Measurements from ENCODE around the gene ARL2BP.

Gene ARL2BP

GRCh38 chr16:57283959-57284208 is 38.8 kb downstream of the ARL2BP start:
- DNase-seq (ENCODE audit: low spot score), result no peak
- peak overlapping the region in 1 of 2 donors; percentile 23 for H3K27ac ChIP-seq
- TF ChIP-seq, protein P1, sequence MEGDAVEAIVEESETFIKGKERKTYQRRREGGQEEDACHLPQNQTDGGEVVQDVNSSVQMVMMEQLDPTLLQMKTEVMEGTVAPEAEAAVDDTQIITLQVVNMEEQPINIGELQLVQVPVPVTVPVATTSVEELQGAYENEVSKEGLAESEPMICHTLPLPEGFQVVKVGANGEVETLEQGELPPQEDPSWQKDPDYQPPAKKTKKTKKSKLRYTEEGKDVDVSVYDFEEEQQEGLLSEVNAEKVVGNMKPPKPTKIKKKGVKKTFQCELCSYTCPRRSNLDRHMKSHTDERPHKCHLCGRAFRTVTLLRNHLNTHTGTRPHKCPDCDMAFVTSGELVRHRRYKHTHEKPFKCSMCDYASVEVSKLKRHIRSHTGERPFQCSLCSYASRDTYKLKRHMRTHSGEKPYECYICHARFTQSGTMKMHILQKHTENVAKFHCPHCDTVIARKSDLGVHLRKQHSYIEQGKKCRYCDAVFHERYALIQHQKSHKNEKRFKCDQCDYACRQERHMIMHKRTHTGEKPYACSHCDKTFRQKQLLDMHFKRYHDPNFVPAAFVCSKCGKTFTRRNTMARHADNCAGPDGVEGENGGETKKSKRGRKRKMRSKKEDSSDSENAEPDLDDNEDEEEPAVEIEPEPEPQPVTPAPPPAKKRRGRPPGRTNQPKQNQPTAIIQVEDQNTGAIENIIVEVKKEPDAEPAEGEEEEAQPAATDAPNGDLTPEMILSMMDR (IDR thresholded peaks at IDR 0.05), result no peak
- peak overlapping the region; percentile 82 for H3K4me3 ChIP-seq

DNA sequence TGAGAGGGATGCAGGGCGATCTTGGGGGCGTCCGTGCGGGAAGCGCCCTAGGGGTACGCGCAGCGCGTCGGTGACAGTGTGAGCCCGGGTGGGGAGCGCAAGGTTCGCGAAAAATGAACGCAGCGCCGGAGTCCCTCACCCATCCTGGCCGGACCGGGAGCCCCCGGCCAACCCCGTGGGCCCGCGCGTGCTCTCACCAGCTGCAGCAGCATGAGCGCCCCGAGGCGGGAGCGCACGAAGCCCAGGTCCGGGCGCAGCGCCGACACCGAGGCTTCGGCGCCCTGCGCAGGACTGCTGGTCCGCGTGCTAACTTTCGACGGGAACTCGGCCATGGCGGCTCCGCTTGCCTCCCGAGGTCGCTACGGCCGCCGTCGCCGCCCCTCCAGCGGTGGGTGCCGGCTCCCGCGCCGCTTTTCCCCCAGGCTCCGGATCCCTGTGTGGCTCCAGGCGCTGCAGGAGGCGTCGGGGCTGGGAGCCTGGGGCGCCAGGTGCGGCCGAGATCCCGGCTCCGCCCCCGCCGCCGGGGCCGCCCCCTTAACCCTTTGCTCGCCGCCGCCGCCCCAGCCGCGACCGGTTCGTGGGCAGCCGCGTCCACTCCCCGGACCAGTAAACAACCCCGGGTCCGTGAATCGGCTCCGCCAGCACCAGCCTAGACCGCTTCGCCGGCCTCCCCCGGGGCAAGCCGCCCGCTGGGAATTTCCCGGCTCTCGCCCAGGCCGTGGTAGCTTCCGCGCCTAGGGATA is 39.3 kb downstream of the ARL2BP start, which contains the start of gene PLLP:
Gene PLLP, minus strand, starts transcription at position 464 of the 743 bp plus-strand sequence. Its CDS starts 132 bp downstream, at position 332.
- peak within 1 kb of the TSS; percentile 82 for H3K4me3 ChIP-seq
- DNase-seq (ENCODE audit: low spot score), result peak; percentile 68
- TF ChIP-seq, protein P1 (IDR thresholded peaks at IDR 0.05), result no peak
- peak within 1 kb of the TSS; percentile 6 to 23 for H3K27ac ChIP-seq

DNA sequence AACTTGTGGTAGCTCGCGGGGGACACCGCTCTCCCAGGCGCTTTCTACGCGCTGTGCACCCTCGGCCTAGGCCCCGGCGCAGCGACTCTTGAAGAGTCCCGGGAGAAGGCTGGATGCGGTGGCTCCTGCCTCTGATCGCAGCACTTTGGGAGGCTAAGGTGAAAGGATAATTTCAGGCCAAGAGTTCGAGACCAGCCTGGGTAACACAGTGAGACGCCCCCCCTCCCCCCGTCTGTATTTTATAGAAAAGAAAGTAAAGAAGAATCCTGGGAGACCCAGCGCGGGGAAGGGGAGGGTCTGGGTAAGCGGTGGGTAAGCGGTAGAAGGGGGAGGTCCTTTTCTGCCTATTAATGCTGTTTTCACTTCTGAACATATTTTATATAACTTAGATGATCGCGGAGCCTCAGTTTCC is 39.9 kb downstream of the ARL2BP start:
- TF ChIP-seq, protein P1 (IDR thresholded peaks at IDR 0.05), result no peak
- peak overlapping the region in 1 of 2 donors; percentile 23 for H3K27ac ChIP-seq

DNA sequence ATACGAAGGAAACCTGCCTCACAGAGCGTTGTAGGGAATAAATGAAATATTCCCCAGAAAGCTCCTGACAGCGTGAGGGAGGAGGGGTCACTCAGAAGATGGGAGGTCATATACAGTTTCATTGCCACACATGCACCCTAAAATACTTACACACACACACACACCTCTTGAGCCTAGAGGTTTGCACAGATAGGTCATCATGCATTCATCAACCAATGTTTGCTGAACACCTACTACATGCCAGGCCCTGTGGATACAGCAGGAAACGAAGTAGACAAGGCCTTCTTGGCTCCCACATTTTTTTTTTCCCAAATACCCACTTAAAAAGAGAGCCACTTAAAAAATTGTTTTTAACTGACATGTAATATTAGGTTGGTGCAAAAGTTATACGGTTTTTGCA is 40.3 kb downstream of the ARL2BP start:
- H3K27ac ChIP-seq, result no peak overlapping the region
- no peak for DNase-seq (ENCODE audit: low spot score)
- TF ChIP-seq, protein P1 (IDR thresholded peaks at IDR 0.05), result no peak
- H3K4me3 ChIP-seq, result peak overlapping the region; percentile 82

More for the DNA sequence above, 39.9 kb downstream of the ARL2BP start:
- no peak for DNase-seq (ENCODE audit: low spot score)
- peak overlapping the region; percentile 82 for H3K4me3 ChIP-seq

DNA sequence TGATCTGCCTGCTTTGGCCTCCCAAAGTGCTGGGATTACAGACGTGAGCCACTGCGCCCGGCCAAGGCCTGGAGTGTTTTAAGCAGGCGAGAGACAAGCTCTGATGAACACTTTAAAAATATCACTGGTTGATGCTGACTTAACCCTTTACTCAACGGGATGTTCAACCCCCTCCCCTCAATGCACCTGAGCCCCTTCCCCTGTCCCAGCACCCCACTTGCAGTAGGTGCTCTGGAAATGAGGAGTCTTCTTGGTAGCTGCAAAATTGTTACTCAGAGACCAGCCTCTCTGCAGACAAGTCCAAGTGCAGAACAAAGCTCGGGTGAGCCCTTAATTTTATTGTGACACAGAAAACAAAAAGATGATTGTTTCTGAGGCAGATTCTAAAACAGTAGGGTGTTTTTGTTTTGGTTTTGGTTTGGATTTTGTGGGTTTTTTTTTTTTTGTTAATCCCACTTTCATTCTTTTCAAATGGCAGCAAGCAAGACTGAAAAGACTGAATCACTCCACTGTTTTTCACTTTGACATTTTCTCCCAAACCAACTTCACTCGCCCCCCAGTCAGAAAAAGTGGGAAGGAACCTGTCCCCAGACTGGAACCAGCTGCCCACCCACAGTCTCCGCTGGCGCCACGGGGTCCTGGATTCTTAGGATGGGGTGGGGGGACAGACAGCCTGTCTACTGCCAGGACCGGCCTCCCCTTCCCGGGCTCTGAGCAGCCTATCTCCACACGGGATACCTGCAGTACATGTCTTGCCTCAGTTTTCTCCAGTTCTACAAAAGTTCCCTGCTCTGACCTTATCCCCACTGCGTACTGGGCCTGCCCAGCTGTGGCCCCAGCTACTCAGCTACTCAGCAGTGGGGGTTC is 44.6 kb downstream of the ARL2BP start:
- Histone ChIP-seq H3K4me3 (no peak overlapping the region), H3K27ac (peak overlapping the region in 1 of 2 donors; percentile 32)

GRCh38 chr16:57297856-57298255 is 52.8 kb downstream of the ARL2BP start:
- Histone ChIP-seq H3K27ac (no peak overlapping the region), H3K4me3 (no peak overlapping the region)
- TF ChIP-seq, protein P1 (IDR thresholded peaks at IDR 0.05), result no peak
- DNase-seq (ENCODE audit: low spot score), result peak; percentile 55

More for the DNA sequence above, 44.6 kb downstream of the ARL2BP start:
- TF ChIP-seq, protein P1 (IDR thresholded peaks at IDR 0.05), result no peak
- peak; percentile 71 for DNase-seq (ENCODE audit: low spot score)

Data from coronary artery (tissue), 2 donors.